PFSK-1 (cell line): ENCODE results near the gene CYTH4.

Experiments used
- FOXP2 ChIP-seq: optimal IDR thresholded peaks from 2 replicates; pipeline ENCODE3; 2011; ENCODE audit warnings: borderline replicate concordance, control low read depth, inconsistent platforms; ENCODE audit not compliant: insufficient read depth; ENCODE audit errors: extremely low read length, extremely low read depth
- POLR2AphosphoS5 ChIP-seq: IDR thresholded peaks from 2 replicates; pipeline ENCODE4 v1.6.1; 2012; ENCODE audit warnings: low read depth, mild to moderate bottlenecking, control low read depth, low read length, moderate library complexity
- SIN3A ChIP-seq: IDR thresholded peaks from 2 replicates; pipeline ENCODE4 v1.6.1; 2012; ENCODE audit warnings: mild to moderate bottlenecking, low read length, moderate library complexity, borderline replicate concordance; ENCODE audit not compliant: insufficient read depth
- TAF1 ChIP-seq: IDR thresholded peaks from 2 replicates; pipeline ENCODE4 v1.6.1; 2012; ENCODE audit warnings: low read length, control low read depth, borderline replicate concordance; ENCODE audit not compliant: insufficient read depth
- TF ChIP-seq, protein P1 (sequence below), 2 experiments: IDR thresholded peaks; 2 replicates each; pipeline versions ENCODE4 v1.6.1 to v1.8.0; 2011 to 2012; ENCODE audit warnings: low read depth in 2 of 2, low read length in 2 of 2, control low read depth in 1 of 2, inconsistent platforms in 1 of 2, mild to moderate bottlenecking in 1 of 2, moderate library complexity in 1 of 2; ENCODE audit not compliant: insufficient read depth in 1 of 2

Gene CYTH4

GRCh38 chr22:37318364-37319109 is 36.2 kb downstream of the CYTH4 start:
- TF ChIP-seq, protein P1, sequence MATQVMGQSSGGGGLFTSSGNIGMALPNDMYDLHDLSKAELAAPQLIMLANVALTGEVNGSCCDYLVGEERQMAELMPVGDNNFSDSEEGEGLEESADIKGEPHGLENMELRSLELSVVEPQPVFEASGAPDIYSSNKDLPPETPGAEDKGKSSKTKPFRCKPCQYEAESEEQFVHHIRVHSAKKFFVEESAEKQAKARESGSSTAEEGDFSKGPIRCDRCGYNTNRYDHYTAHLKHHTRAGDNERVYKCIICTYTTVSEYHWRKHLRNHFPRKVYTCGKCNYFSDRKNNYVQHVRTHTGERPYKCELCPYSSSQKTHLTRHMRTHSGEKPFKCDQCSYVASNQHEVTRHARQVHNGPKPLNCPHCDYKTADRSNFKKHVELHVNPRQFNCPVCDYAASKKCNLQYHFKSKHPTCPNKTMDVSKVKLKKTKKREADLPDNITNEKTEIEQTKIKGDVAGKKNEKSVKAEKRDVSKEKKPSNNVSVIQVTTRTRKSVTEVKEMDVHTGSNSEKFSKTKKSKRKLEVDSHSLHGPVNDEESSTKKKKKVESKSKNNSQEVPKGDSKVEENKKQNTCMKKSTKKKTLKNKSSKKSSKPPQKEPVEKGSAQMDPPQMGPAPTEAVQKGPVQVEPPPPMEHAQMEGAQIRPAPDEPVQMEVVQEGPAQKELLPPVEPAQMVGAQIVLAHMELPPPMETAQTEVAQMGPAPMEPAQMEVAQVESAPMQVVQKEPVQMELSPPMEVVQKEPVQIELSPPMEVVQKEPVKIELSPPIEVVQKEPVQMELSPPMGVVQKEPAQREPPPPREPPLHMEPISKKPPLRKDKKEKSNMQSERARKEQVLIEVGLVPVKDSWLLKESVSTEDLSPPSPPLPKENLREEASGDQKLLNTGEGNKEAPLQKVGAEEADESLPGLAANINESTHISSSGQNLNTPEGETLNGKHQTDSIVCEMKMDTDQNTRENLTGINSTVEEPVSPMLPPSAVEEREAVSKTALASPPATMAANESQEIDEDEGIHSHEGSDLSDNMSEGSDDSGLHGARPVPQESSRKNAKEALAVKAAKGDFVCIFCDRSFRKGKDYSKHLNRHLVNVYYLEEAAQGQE (IDR thresholded peaks at IDR 0.05; ENCODE audit: insufficient read depth in 1 of 2, low read depth in 2 of 2, low read length in 2 of 2) = no peak
- TF ChIP-seq FOXP2 = no peak
- TF ChIP-seq TAF1 = no peak
- no peak for TF ChIP-seq SIN3A
- no peak for TF ChIP-seq POLR2AphosphoS5

DNA sequence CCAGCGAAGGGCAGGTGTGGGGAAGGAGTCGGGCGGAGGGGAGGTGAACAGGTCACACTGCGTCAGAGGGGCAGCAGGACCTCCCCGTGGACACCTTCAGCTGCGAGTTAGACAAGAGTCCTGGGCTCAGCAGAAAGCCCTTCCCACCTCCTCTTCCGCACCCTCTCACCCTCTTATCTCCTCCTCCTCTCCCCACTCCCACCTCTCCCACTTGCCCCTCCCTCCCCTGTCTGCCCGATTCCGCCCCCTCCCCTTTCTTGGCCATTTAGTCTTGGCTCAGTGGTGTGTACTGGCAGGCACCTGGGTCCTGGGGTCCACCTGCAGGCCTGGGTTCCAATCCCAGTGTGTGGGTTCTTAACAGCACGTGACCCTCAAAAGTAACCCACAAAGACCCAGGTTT is 37.2 kb downstream of the CYTH4 start:
- TF ChIP-seq POLR2AphosphoS5 (no peak), TAF1 (no peak), SIN3A (no peak), FOXP2 (no peak)
- TF ChIP-seq, protein P1 (IDR thresholded peaks at IDR 0.05; ENCODE audit: insufficient read depth in 1 of 2, low read depth in 2 of 2, low read length in 2 of 2) = no peak

- TF ChIP-seq FOXP2 (no peak), POLR2AphosphoS5 (no peak), TAF1 (no peak), SIN3A (no peak)
- TF ChIP-seq, protein P1 (IDR thresholded peaks at IDR 0.05; ENCODE audit: insufficient read depth in 1 of 2, low read depth in 2 of 2, low read length in 2 of 2) = no peak
Measured at GRCh38 chr22:37320726-37321677, 38.7 kb downstream of the CYTH4 start.

DNA sequence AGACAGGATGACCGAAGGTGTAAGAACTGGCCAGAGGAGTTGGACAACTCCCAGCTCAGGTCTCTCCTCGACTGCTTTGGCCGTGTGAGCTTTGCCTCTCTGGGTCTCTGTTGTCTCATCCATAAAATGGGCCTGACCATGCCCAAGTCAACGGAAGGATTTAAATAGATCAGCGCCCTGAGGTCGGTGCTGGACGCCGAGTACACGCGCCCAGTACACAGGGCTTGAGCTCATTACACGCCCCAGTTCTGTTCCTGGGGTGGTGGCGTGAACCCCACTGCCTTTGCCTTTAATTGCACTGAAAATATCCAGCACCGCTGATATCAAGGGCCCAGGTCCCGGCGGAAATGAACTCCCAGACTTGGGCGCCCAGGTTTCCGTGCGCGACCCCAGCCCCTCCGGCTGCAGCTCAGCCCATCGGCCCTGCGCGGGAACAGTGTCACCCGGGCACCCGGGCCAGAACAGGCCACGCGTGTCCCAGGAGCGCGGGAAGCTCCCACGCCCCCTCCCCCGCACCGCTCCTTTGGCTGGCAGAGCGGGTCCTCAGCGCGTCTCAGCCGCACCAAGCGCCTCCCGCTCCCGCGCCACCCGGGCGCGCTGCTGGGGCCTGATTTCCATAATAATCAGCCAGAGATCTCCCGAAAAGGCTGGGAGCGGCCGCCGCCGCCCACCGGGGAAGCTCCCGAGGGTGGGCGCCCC is 42.2 kb downstream of the CYTH4 start:
- TF ChIP-seq SIN3A = no peak
- no peak for TF ChIP-seq POLR2AphosphoS5
- TF ChIP-seq, protein P1 (IDR thresholded peaks at IDR 0.05; ENCODE audit: insufficient read depth in 1 of 2, low read depth in 2 of 2, low read length in 2 of 2) = no peak
- TF ChIP-seq TAF1 = no peak
- TF ChIP-seq FOXP2 = no peak
